Brain microvascular endothelial cell (primary cell): ENCODE measurements around the gene CHCHD5.

Experiments
- DNase-seq: peaks from one replicate; pipeline ENCODE4 v3.0.0-alpha.2; 2020
- H3K27ac ChIP-seq: fragments of 250-450 bp; sonication (Bioruptor Pico); 2 replicates; pipeline ENCODE4 v1.5.1; 2020; ENCODE audit warnings: mild to moderate bottlenecking, moderate library complexity
- H3K27me3 ChIP-seq: fragments of 250-450 bp; sonication (Bioruptor Pico); replicated peaks from 2 replicates; pipeline ENCODE4 v1.5.1; 2020; ENCODE audit warnings: mild to moderate bottlenecking
- H3K36me3 ChIP-seq: fragments of 250-450 bp; sonication (Bioruptor Pico); replicated peaks from 2 replicates; pipeline ENCODE4 v1.5.1; 2020; ENCODE audit warnings: mild to moderate bottlenecking
- H3K4me3 ChIP-seq: 2 replicates; pipeline ENCODE4 v1.5.1; 2011; ENCODE audit warnings: low read depth, mild to moderate bottlenecking, control low read depth, low read length, moderate library complexity
- CTCF ChIP-seq: IDR thresholded peaks from 2 replicates; pipeline ENCODE4 v1.5.1; 2011; ENCODE audit warnings: low read depth, mild to moderate bottlenecking, moderate library complexity, low read length, control low read depth, inconsistent platforms; ENCODE audit errors: missing control alignments
- in situ Hi-C: cut with HindIII; loops from 2 replicates; pipeline ENCODE4 v1.10.0; 2017; ENCODE audit warnings: low sequenced_read_pairs, low pct_ligation_motif_present

The CHCHD5 gene

GRCh38 chr2:112625474-112626114 lies 41.2 kb downstream of the CHCHD5 start:
- in situ Hi-C loops: no loop called here
- no peaks in the 10 kb centered on the region for H3K27me3 ChIP-seq
- TF ChIP-seq CTCF: no peak
- H3K36me3 ChIP-seq: no peaks in the 10 kb centered on the region
- peak overlapping the region; percentile 94 for H3K27ac ChIP-seq
- no peak for DNase-seq
- H3K4me3 ChIP-seq: no peak overlapping the region

GRCh38 chr2:112626604-112627059 lies 42.2 kb downstream of the CHCHD5 start:
- peak; percentile 97 for TF ChIP-seq CTCF
- peak overlapping the region; percentile 94 for H3K27ac ChIP-seq
- no peaks in the 10 kb centered on the region for H3K27me3 ChIP-seq
- DNase-seq: no peak
- H3K4me3 ChIP-seq: peak overlapping the region; percentile 10
- no peaks in the 10 kb centered on the region for H3K36me3 ChIP-seq
- in situ Hi-C loops: no loop called here

- H3K27me3 ChIP-seq: no peaks in the 10 kb centered on the region
- TF ChIP-seq CTCF: no peak
- H3K4me3 ChIP-seq: peak overlapping the region; percentile 10
- in situ Hi-C loops: no loop called here
- H3K36me3 ChIP-seq: no peaks in the 10 kb centered on the region
- DNase-seq: peak; percentile 95
- H3K27ac ChIP-seq: peak overlapping the region; percentile 94
These were observed 42.9 kb downstream of the CHCHD5 start for GRCh38 chr2:112627060-112628040.

GRCh38 chr2:112629224-112629623 lies 44.8 kb downstream of the CHCHD5 start:
- Histone ChIP-seq H3K27ac (peak overlapping the region; percentile 51), H3K4me3 (no peak overlapping the region), H3K27me3 (no peaks in the 10 kb centered on the region), H3K36me3 (no peaks in the 10 kb centered on the region)
- no peak for TF ChIP-seq CTCF
- DNase-seq: no peak
- in situ Hi-C loops: no loop called here

- H3K4me3 ChIP-seq: no peak overlapping the region
- TF ChIP-seq CTCF: no peak
- peak overlapping the region; percentile 51 for H3K27ac ChIP-seq
- H3K36me3 ChIP-seq: no peaks in the 10 kb centered on the region
- in situ Hi-C loops: no loop called here
- DNase-seq: no peak
- H3K27me3 ChIP-seq: no peaks in the 10 kb centered on the region
These were observed 45.4 kb downstream of the CHCHD5 start for GRCh38 chr2:112629823-112630222.
